ENCODE results near the gene NELL1. TPM values are rescaled to one million over a fixed set of nuclear protein-coding genes. Genes with fewer than 3 reads are reported as not detected.

NELL1 gene
- total and polyA plus RNA-seq, 7 experiments from 2014 or later: not detected

GRCh38 chr11:20963596-20963995 lies 294.2 kb downstream of the NELL1 start:
- Mint-ChIP-seq H3K27me3 (no peaks in the 10 kb centered on the region), H3K27ac (no peak overlapping the region)
- POLR2A ChIA-PET: no interaction called here

GRCh38 chr11:20964985-20965384 lies 295.6 kb downstream of the NELL1 start:
- ATAC-seq: no peak
- H3K27ac Mint-ChIP-seq: no peak overlapping the region
- H3K36me3 Mint-ChIP-seq: no peaks in the 10 kb centered on the region
- Histone ChIP-seq H3K4me3 (ENCODE audit: low read length) (no peak overlapping the region), H3K4me1 (ENCODE audit: control insufficient read depth in 2 of 2, insufficient read depth in 2 of 2, low read length in 2 of 2) (no peaks in the 10 kb centered on the region), H3K27me3 (ENCODE audit: control insufficient read depth in 2 of 2, insufficient read depth in 2 of 2, low read length in 2 of 2) (no peaks in the 10 kb centered on the region), H3K27ac (ENCODE audit: low read depth, low read length) (no peak overlapping the region), H3K36me3 (ENCODE audit: control insufficient read depth in 2 of 3, insufficient read depth in 3 of 3, low read length in 3 of 3) (no peaks in the 10 kb centered on the region), H3K9me3 (ENCODE audit: control insufficient read depth in 2 of 3, low read length in 3 of 3) (no peaks in the 10 kb centered on the region)
- H3K4me1 Mint-ChIP-seq: no peaks in the 10 kb centered on the region
- intact Hi-C loops (cut with micrococcal nuclease): no loop called here
- H3K4me3 Mint-ChIP-seq: no peak overlapping the region
- POLR2A ChIA-PET: no interaction called here
- H3K9me3 Mint-ChIP-seq: peaks cover 0 to 19% (median 4%) of the 10 kb centered on the region in 11 donors
- CTCF ChIA-PET: no interaction called here
- no peaks in the 10 kb centered on the region for H3K27me3 Mint-ChIP-seq
- DNase-seq: no peak

More at GRCh38 chr11:20963596-20963995, 294.2 kb downstream of the NELL1 start:
- H3K27me3 ChIP-seq (ENCODE audit: control insufficient read depth in 2 of 2, insufficient read depth in 2 of 2, low read length in 2 of 2): no peaks in the 10 kb centered on the region
- H3K4me3 ChIP-seq (ENCODE audit: low read length): no peak overlapping the region
- no peaks in the 10 kb centered on the region for H3K4me1 ChIP-seq (ENCODE audit: control insufficient read depth in 2 of 2, insufficient read depth in 2 of 2, low read length in 2 of 2)
- CTCF ChIA-PET: no interaction called here
- Mint-ChIP-seq H3K36me3 (no peaks in the 10 kb centered on the region), H3K4me3 (no peak overlapping the region), H3K9me3 (peaks cover 0 to 18% (median 4%) of the 10 kb centered on the region in 11 donors), H3K4me1 (no peaks in the 10 kb centered on the region)
- H3K36me3 ChIP-seq (ENCODE audit: control insufficient read depth in 2 of 3, insufficient read depth in 3 of 3, low read length in 3 of 3): no peaks in the 10 kb centered on the region
- no peak for ATAC-seq
- no peak overlapping the region for H3K27ac ChIP-seq (ENCODE audit: low read depth, low read length)
- intact Hi-C loops (cut with micrococcal nuclease): no loop called here
- H3K9me3 ChIP-seq (ENCODE audit: control insufficient read depth in 2 of 3, low read length in 3 of 3): no peaks in the 10 kb centered on the region
- DNase-seq: no peak

GRCh38 chr11:20966489-20966888 lies 297.1 kb downstream of the NELL1 start:
- Mint-ChIP-seq H3K4me3 (no peak overlapping the region), H3K36me3 (no peaks in the 10 kb centered on the region), H3K4me1 (no peaks in the 10 kb centered on the region), H3K27ac (no peak overlapping the region), H3K27me3 (no peaks in the 10 kb centered on the region), H3K9me3 (peaks cover 0 to 19% (median 4%) of the 10 kb centered on the region in 11 donors)
- no peak overlapping the region for H3K27ac ChIP-seq (ENCODE audit: low read depth, low read length)
- CTCF ChIA-PET: no interaction called here
- no peaks in the 10 kb centered on the region for H3K9me3 ChIP-seq (ENCODE audit: control insufficient read depth in 2 of 3, low read length in 3 of 3)
- POLR2A ChIA-PET: no interaction called here
- no peak overlapping the region for H3K4me3 ChIP-seq (ENCODE audit: low read length)
- no peaks in the 10 kb centered on the region for H3K36me3 ChIP-seq (ENCODE audit: control insufficient read depth in 2 of 3, insufficient read depth in 3 of 3, low read length in 3 of 3)
- intact Hi-C loops (cut with micrococcal nuclease): no loop called here
- no peaks in the 10 kb centered on the region for H3K27me3 ChIP-seq (ENCODE audit: control insufficient read depth in 2 of 2, insufficient read depth in 2 of 2, low read length in 2 of 2)
- no peak for DNase-seq
- no peak for ATAC-seq
- H3K4me1 ChIP-seq (ENCODE audit: control insufficient read depth in 2 of 2, insufficient read depth in 2 of 2, low read length in 2 of 2): no peaks in the 10 kb centered on the region

GRCh38 chr11:20973940-20974559 lies 304.7 kb downstream of the NELL1 start:
- Mint-ChIP-seq H3K27ac (no peak overlapping the region), H3K4me3 (no peak overlapping the region), H3K9me3 (peaks cover 0 to 12% (median 4%) of the 10 kb centered on the region in 11 donors), H3K27me3 (no peaks in the 10 kb centered on the region), H3K4me1 (no peaks in the 10 kb centered on the region), H3K36me3 (no peaks in the 10 kb centered on the region)
- no peak overlapping the region for H3K27ac ChIP-seq (ENCODE audit: low read depth, low read length)
- ChIA-PET POLR2A (no interaction called here), CTCF (no interaction called here)
- H3K9me3 ChIP-seq (ENCODE audit: control insufficient read depth in 2 of 3, low read length in 3 of 3): no peaks in the 10 kb centered on the region
- no peaks in the 10 kb centered on the region for H3K36me3 ChIP-seq (ENCODE audit: control insufficient read depth in 2 of 3, insufficient read depth in 3 of 3, low read length in 3 of 3)
- DNase-seq (no peak), ATAC-seq (no peak)
- no peaks in the 10 kb centered on the region for H3K4me1 ChIP-seq (ENCODE audit: control insufficient read depth in 2 of 2, insufficient read depth in 2 of 2, low read length in 2 of 2)
- H3K4me3 ChIP-seq (ENCODE audit: low read length): no peak overlapping the region
- intact Hi-C loops (cut with micrococcal nuclease): no loop called here
- no peaks in the 10 kb centered on the region for H3K27me3 ChIP-seq (ENCODE audit: control insufficient read depth in 2 of 2, insufficient read depth in 2 of 2, low read length in 2 of 2)

GRCh38 chr11:20980736-20981135 lies 311.4 kb downstream of the NELL1 start:
- ChIA-PET POLR2A (no interaction called here), CTCF (no interaction called here)
- Mint-ChIP-seq H3K27ac (peak overlapping the region in 1 of 9 donors; percentile 24), H3K4me3 (no peak overlapping the region), H3K27me3 (no peaks in the 10 kb centered on the region), H3K9me3 (peaks cover 0 to 22% (median 9%) of the 10 kb centered on the region in 11 donors), H3K4me1 (no peaks in the 10 kb centered on the region), H3K36me3 (no peaks in the 10 kb centered on the region)
- intact Hi-C loops (cut with micrococcal nuclease): no loop called here
- Histone ChIP-seq H3K4me1 (ENCODE audit: control insufficient read depth in 2 of 2, insufficient read depth in 2 of 2, low read length in 2 of 2) (no peaks in the 10 kb centered on the region), H3K4me3 (ENCODE audit: low read length) (no peak overlapping the region), H3K27me3 (ENCODE audit: control insufficient read depth in 2 of 2, insufficient read depth in 2 of 2, low read length in 2 of 2) (no peaks in the 10 kb centered on the region), H3K9me3 (ENCODE audit: control insufficient read depth in 2 of 3, low read length in 3 of 3) (no peaks in the 10 kb centered on the region), H3K36me3 (ENCODE audit: control insufficient read depth in 2 of 3, insufficient read depth in 3 of 3, low read length in 3 of 3) (no peaks in the 10 kb centered on the region), H3K27ac (ENCODE audit: low read depth, low read length) (no peak overlapping the region)
- DNase-seq (no peak), ATAC-seq (no peak)

GRCh38 chr11:20990447-20990846 lies 321.1 kb downstream of the NELL1 start:
- Mint-ChIP-seq H3K27me3 (no peaks in the 10 kb centered on the region), H3K4me3 (no peak overlapping the region), H3K4me1 (no peaks in the 10 kb centered on the region), H3K36me3 (peaks cover 0 to 3% (median 0%) of the 10 kb centered on the region in 5 donors), H3K27ac (no peak overlapping the region), H3K9me3 (peaks cover 0 to 14% (median 6%) of the 10 kb centered on the region in 11 donors)
- Histone ChIP-seq H3K9me3 (ENCODE audit: control insufficient read depth in 2 of 3, low read length in 3 of 3) (no peaks in the 10 kb centered on the region), H3K36me3 (ENCODE audit: control insufficient read depth in 2 of 3, insufficient read depth in 3 of 3, low read length in 3 of 3) (no peaks in the 10 kb centered on the region), H3K4me1 (ENCODE audit: control insufficient read depth in 2 of 2, insufficient read depth in 2 of 2, low read length in 2 of 2) (no peaks in the 10 kb centered on the region), H3K4me3 (ENCODE audit: low read length) (no peak overlapping the region), H3K27me3 (ENCODE audit: control insufficient read depth in 2 of 2, insufficient read depth in 2 of 2, low read length in 2 of 2) (no peaks in the 10 kb centered on the region), H3K27ac (ENCODE audit: low read depth, low read length) (no peak overlapping the region)
- POLR2A ChIA-PET: no interaction called here
- intact Hi-C loops (cut with micrococcal nuclease): no loop called here
- CTCF ChIA-PET: no interaction called here
- ATAC-seq (no peak), DNase-seq (no peak)

- DNase-seq (no peak), ATAC-seq (no peak)
- Histone ChIP-seq H3K4me1 (ENCODE audit: control insufficient read depth in 2 of 2, insufficient read depth in 2 of 2, low read length in 2 of 2) (no peaks in the 10 kb centered on the region), H3K27ac (ENCODE audit: low read depth, low read length) (no peak overlapping the region), H3K36me3 (ENCODE audit: control insufficient read depth in 2 of 3, insufficient read depth in 3 of 3, low read length in 3 of 3) (no peaks in the 10 kb centered on the region), H3K27me3 (ENCODE audit: control insufficient read depth in 2 of 2, insufficient read depth in 2 of 2, low read length in 2 of 2) (no peaks in the 10 kb centered on the region), H3K4me3 (ENCODE audit: low read length) (no peak overlapping the region), H3K9me3 (ENCODE audit: control insufficient read depth in 2 of 3, low read length in 3 of 3) (no peaks in the 10 kb centered on the region)
- CTCF ChIA-PET: no interaction called here
- H3K36me3 Mint-ChIP-seq: peaks cover 0 to 3% (median 0%) of the 10 kb centered on the region in 5 donors
- intact Hi-C loops (cut with micrococcal nuclease): no loop called here
- POLR2A ChIA-PET: no interaction called here
- H3K4me1 Mint-ChIP-seq: no peaks in the 10 kb centered on the region
- no peaks in the 10 kb centered on the region for H3K27me3 Mint-ChIP-seq
- no peak overlapping the region for H3K27ac Mint-ChIP-seq
- H3K9me3 Mint-ChIP-seq: peaks cover 0 to 14% (median 6%) of the 10 kb centered on the region in 11 donors
- no peak overlapping the region for H3K4me3 Mint-ChIP-seq
These were observed 322.1 kb downstream of the NELL1 start for GRCh38 chr11:20991471-20991870.

All from naive thymus-derived CD4-positive, alpha-beta T cell (primary cell).